Osteoblast (primary cell): ENCODE data around the gene NHP2. TPM values are rescaled to one million over a fixed set of nuclear protein-coding genes. Genes with fewer than 3 reads are reported as not detected.

Experiments
- DNase-seq: peaks from one replicate; pipeline ENCODE4 v3.0.0; 2011; ENCODE audit warnings: low spot score, mixed read lengths; ENCODE audit not compliant: insufficient read length; ENCODE audit errors: missing footprints
- H2AFZ ChIP-seq: 2 replicates; pipeline ENCODE4 v1.6.0; 2011; ENCODE audit warnings: mild to moderate bottlenecking, low read length
- H3K27ac ChIP-seq: 2 replicates; pipeline ENCODE4 v1.5.1; 2011; ENCODE audit warnings: mild to moderate bottlenecking, low read depth, low read length, moderate library complexity
- H3K27me3 ChIP-seq: 2 replicates; pipeline ENCODE4 v1.6.0; 2012; ENCODE audit warnings: mild to moderate bottlenecking, control low read depth, inconsistent platforms, low read length, moderate library complexity; ENCODE audit not compliant: insufficient read depth
- H3K36me3 ChIP-seq: 2 replicates; pipeline ENCODE4 v1.5.1; 2011; ENCODE audit warnings: mild to moderate bottlenecking, low read length, control low read depth, moderate library complexity; ENCODE audit not compliant: insufficient read depth
- H3K4me1 ChIP-seq: 2 replicates; pipeline ENCODE4 v1.5.1; 2011; ENCODE audit warnings: mild to moderate bottlenecking, low read length, control low read depth, moderate library complexity; ENCODE audit not compliant: insufficient read depth
- H3K4me2 ChIP-seq: 2 replicates; pipeline ENCODE4 v1.6.0; 2011; ENCODE audit warnings: mild to moderate bottlenecking, low read length; ENCODE audit not compliant: insufficient read depth
- H3K4me3 ChIP-seq: fragments of 200-600 bp; sonication (generic); 3 replicates; pipeline ENCODE4 v1.5.1; 2012; ENCODE audit warnings: mild to moderate bottlenecking, low read length, inconsistent platforms; ENCODE audit not compliant: insufficient read depth
- H3K79me2 ChIP-seq: 2 replicates; pipeline ENCODE4 v1.6.0; 2012; ENCODE audit warnings: mild to moderate bottlenecking, low read length, control low read depth, inconsistent platforms; ENCODE audit not compliant: insufficient read depth
- H3K9me3 ChIP-seq: 2 replicates; pipeline ENCODE4 v1.5.1; 2011; ENCODE audit warnings: low read depth, low read length, control low read depth
- H4K20me1 ChIP-seq: 2 replicates; pipeline ENCODE4 v1.6.0; 2012; ENCODE audit warnings: mild to moderate bottlenecking, low read length, control low read depth; ENCODE audit not compliant: insufficient read depth
- total RNA-seq: library from RNA; depleted of rRNA; stranded (reverse); fragments of >200 nt; gene quantifications from 2 replicates; pipeline ENCODE4 v1.2.3, GENCODE V29; 2012
- TF ChIP-seq, protein P1 (sequence below): IDR thresholded peaks from 2 replicates; pipeline ENCODE4 v1.5.1; 2011; ENCODE audit warnings: mild to moderate bottlenecking, low read depth, low read length, moderate library complexity; ENCODE audit errors: extremely low read depth

The NHP2 gene
- total RNA-seq, 1 donor: 66.2 TPM

DNA sequence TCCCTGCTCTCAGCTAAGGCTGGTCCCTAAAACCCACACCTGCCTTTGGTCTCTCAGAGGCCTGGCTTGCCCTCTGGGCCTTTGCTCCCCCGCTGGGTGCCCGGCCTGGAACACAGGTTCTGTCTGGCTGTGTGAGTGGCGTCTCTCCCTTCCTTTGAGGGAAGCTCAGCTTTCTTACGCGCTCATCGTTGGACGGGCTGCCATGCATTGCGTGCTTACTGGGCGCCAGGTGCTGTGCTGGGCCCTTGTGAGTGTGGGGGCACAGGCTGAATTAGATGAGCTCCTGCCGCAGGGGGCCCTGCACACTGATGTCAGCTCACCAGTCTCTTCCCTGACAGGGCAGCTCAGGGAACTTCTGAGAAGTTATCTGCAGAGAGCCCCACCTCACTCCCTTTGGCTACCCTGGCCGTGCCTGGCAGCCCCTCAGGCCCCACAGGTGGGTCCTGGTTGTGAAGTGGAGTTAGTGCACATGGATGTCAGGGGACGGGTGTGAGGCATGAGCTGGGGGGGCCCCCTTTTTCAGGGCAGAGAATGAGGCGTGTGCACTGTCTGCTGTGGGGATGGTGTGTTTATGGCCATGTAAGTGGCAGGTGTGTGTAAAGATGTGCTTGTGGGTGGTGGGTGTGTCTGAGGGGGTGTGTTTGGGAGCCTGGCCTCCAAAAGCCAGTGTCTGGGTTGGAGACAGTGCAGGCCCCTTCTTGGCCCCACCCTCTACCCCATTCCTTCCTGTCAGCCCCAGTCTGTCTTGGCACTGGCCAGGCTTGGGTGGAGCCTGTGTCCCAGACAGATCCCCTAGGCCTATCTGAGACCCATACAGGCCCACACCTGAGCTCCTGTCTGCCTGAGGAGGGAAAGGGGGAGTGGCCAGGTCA lies 30.4 kb downstream of the NHP2 start:
- no peak overlapping the region for H3K4me3 ChIP-seq
- H4K20me1 ChIP-seq: no peaks in the 10 kb centered on the region
- H3K4me2 ChIP-seq: no peak overlapping the region
- no peaks in the 10 kb centered on the region for H3K9me3 ChIP-seq
- no peaks in the 10 kb centered on the region for H3K36me3 ChIP-seq
- TF ChIP-seq, protein P1, sequence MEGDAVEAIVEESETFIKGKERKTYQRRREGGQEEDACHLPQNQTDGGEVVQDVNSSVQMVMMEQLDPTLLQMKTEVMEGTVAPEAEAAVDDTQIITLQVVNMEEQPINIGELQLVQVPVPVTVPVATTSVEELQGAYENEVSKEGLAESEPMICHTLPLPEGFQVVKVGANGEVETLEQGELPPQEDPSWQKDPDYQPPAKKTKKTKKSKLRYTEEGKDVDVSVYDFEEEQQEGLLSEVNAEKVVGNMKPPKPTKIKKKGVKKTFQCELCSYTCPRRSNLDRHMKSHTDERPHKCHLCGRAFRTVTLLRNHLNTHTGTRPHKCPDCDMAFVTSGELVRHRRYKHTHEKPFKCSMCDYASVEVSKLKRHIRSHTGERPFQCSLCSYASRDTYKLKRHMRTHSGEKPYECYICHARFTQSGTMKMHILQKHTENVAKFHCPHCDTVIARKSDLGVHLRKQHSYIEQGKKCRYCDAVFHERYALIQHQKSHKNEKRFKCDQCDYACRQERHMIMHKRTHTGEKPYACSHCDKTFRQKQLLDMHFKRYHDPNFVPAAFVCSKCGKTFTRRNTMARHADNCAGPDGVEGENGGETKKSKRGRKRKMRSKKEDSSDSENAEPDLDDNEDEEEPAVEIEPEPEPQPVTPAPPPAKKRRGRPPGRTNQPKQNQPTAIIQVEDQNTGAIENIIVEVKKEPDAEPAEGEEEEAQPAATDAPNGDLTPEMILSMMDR: no peak
- H3K4me1 ChIP-seq: no peaks in the 10 kb centered on the region
- H3K79me2 ChIP-seq: no peaks in the 10 kb centered on the region
- H3K27me3 ChIP-seq: no peaks in the 10 kb centered on the region
- no peak overlapping the region for H3K27ac ChIP-seq
- H2AFZ ChIP-seq: no peak overlapping the region
- peak; percentile 89 for DNase-seq

DNA sequence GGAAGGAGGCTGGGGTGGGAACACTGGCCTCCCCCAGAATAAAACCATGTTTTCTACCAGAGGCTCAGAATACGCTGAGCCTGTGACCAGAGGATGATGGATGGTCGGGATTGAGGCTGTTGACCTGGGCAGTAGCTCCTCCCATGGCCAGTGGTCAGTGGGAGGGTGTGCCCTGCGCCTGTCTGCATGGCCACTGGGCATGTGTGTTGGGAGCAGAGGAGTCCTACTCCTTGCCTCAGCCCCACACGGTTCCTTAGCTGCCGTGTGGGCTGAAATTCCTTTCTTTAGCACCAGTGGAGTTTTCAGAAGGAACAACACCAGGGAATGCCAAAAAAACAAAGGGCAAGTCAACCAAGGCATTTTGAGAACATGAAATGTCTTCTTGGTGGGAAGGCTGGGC lies 31.3 kb downstream of the NHP2 start:
- Histone ChIP-seq H4K20me1 (no peaks in the 10 kb centered on the region), H3K4me1 (no peaks in the 10 kb centered on the region), H3K36me3 (no peaks in the 10 kb centered on the region), H3K27me3 (no peaks in the 10 kb centered on the region), H3K4me3 (no peak overlapping the region), H3K4me2 (no peak overlapping the region), H2AFZ (no peak overlapping the region), H3K9me3 (no peaks in the 10 kb centered on the region), H3K79me2 (no peaks in the 10 kb centered on the region), H3K27ac (no peak overlapping the region)
- peak; percentile 89 for DNase-seq
- TF ChIP-seq, protein P1: no peak

DNA sequence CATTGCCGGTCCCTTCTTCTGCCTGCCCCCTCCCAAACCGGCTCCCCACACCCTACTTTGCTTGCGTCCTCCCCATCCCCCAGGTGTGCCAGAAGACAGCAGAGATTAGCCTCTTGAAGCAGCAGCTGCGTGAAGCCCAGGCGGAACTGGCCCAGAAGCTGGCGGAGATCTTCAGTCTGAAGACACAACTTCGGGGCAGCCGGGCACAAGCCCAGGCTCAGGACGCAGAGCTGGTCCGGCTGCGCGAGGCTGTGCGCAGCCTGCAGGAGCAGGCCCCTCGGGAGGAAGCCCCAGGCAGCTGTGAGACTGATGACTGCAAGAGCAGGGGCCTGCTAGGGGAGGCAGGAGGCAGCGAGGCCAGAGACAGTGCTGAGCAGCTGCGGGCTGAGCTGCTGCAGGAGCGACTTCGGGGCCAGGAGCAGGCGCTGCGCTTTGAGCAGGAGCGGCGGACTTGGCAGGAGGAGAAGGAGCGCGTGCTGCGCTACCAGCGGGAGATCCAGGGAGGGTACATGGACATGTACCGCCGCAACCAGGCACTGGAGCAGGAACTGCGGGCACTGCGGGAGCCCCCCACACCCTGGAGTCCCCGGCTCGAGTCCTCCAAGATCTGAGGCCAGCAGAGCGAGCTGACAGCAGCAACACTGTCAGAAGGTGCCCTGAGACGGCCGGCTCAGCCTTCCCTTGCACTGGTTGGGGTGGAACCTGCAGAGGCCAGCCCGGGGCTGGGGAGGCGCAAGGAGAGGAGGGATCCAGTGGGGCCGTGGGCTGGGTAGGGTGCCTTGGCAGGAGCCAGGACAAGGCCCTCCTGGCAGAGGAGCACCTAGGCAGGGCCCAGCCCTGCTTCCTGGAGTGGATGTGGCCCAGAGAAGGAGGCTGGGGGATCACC lies 32.1 kb downstream of the NHP2 start:
- Histone ChIP-seq H3K27me3 (peaks cover 4% of the 10 kb centered on the region), H3K4me3 (no peak overlapping the region), H2AFZ (no peak overlapping the region), H3K27ac (no peak overlapping the region), H3K4me2 (no peak overlapping the region), H3K36me3 (no peaks in the 10 kb centered on the region), H3K4me1 (no peaks in the 10 kb centered on the region), H3K79me2 (no peaks in the 10 kb centered on the region), H3K9me3 (no peaks in the 10 kb centered on the region), H4K20me1 (no peaks in the 10 kb centered on the region)
- TF ChIP-seq, protein P1: no peak
- DNase-seq: peak; percentile 83
